ENCODE measurements around the gene CEP63.

- no peak for TF ChIP-seq CTCF (conservative IDR thresholded peaks at IDR 0.05)
- TF ChIP-seq ZFX (IDR thresholded peaks at IDR 0.05): no peak
These were observed 137.9 kb downstream of the CEP63 start for GRCh38 chr3:134623615-134624245.

Data from C4-2B (cell line).